ENCODE measurements around the gene TAF3. TPM values are rescaled to one million over a fixed set of nuclear protein-coding genes. Genes with fewer than 3 reads are reported as not detected.

Gene TAF3
- total RNA-seq, 1 donor: 2.2 TPM

- DNase-seq (ENCODE audit: low read depth): no peak
- TF ChIP-seq CTCF (IDR thresholded peaks at IDR 0.05; ENCODE audit: insufficient read depth, low read depth, low read length): no peak
- peak overlapping the region; percentile 34 for H3K4me3 ChIP-seq (ENCODE audit: low read depth, low read length)
These were observed 231.7 kb downstream of the TAF3 start for GRCh38 chr10:8049865-8050555.

GRCh38 chr10:8050556-8051108, 232.3 kb downstream of the TAF3 start:
- H3K4me3 ChIP-seq (ENCODE audit: low read depth, low read length): peak overlapping the region; percentile 34
- DNase-seq (ENCODE audit: low read depth): peak; percentile 37
- no peak for TF ChIP-seq CTCF (IDR thresholded peaks at IDR 0.05; ENCODE audit: insufficient read depth, low read depth, low read length)

- TF ChIP-seq CTCF (IDR thresholded peaks at IDR 0.05; ENCODE audit: insufficient read depth, low read depth, low read length): no peak
- no peak for DNase-seq (ENCODE audit: low read depth)
- no peak overlapping the region for H3K4me3 ChIP-seq (ENCODE audit: low read depth, low read length)
These were observed 233.0 kb downstream of the TAF3 start for GRCh38 chr10:8051109-8051821.

- no peak for DNase-seq (ENCODE audit: low read depth)
- no peak overlapping the region for H3K4me3 ChIP-seq (ENCODE audit: low read depth, low read length)
- no peak for TF ChIP-seq CTCF (IDR thresholded peaks at IDR 0.05; ENCODE audit: insufficient read depth, low read depth, low read length)
These were observed 233.5 kb downstream of the TAF3 start for GRCh38 chr10:8051851-8052257.

- TF ChIP-seq CTCF (IDR thresholded peaks at IDR 0.05; ENCODE audit: insufficient read depth, low read depth, low read length): no peak
- H3K4me3 ChIP-seq (ENCODE audit: low read depth, low read length): no peak overlapping the region
- DNase-seq (ENCODE audit: low read depth): peak; percentile 8
These were observed 234.1 kb downstream of the TAF3 start for GRCh38 chr10:8052341-8052955.

GRCh38 chr10:8052956-8053445, 234.7 kb downstream of the TAF3 start:
- H3K4me3 ChIP-seq (ENCODE audit: low read depth, low read length): no peak overlapping the region
- TF ChIP-seq CTCF (IDR thresholded peaks at IDR 0.05; ENCODE audit: insufficient read depth, low read depth, low read length): no peak
- DNase-seq (ENCODE audit: low read depth): no peak

Measured in fibroblast of villous mesenchyme (primary cell).